ENCODE measurements around the gene SIVA1.
"Not testable (repeated sequence)": the region's sequence is repeated elsewhere in the genome, so short reads cannot be mapped to it uniquely, and the experiment has no call there.

SIVA1 gene

DNA sequence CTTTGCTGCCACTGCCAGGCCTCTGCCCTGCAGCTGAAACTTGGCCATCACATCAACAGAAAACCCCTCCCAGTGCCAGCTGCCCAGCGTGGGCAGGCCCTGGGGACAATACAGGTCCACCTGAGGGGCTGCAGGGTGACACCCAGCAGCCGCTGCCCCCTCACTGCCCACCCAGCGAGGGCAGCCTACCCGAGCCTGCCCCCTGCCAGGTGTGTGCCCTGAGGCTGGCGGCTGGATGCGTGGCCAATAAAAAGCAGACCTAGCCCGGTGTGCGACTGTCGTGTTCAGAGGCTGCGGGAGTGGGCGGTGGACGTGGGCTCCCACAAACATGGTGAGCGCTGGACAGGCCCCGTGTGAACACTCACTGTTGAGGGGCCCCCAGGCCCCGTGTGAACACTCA, 33.6 kb upstream of the SIVA1 start:
- no peak for DNase-seq (ENCODE audit: low read depth, low spot score)

DNA sequence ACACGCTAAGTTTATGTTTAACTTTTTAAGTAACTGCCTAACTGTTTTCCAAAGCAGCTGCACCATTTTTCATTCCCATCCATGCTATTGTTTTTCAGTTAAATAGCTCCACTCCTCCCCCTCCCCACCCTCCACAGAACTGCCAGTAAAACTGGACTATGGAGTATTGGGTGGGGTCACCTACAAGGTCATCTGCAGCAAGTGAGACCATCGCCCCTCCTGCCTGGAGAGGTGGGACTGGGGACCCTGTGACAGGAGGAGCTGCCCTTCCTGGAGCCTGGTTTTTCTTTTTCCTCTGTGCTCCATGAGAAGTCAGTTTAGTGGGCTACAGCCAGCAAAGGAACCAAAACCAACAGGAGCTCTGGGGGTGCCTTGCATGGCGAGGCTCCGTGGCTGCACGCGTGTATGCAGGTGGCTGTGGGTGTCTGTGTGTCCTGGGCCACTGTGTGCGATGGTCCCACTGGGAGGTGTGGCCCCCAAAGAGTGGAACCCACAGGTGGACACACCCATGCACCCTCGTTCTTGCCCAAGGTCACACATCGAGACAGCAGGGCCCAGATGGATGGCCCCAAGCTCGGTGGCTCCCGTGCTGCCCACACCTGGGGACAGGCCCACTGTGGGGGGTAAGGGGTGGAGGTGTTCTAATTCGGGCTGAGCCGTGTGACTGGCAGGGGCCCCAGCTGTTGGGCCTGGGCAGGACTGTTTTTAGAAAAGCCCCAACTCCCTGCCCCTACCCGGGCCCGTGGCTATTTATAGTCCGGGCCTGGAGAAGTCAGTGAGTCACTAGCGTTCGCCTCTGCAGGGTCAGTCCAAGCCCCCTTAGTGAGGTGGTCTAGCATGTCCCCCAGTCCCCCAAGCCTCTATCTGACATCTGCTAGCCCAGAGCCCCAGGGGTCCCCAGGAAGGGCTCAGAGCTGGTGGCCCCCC, 31.2 kb upstream of the SIVA1 start:
- no peak for DNase-seq (ENCODE audit: low read depth, low spot score)

DNA sequence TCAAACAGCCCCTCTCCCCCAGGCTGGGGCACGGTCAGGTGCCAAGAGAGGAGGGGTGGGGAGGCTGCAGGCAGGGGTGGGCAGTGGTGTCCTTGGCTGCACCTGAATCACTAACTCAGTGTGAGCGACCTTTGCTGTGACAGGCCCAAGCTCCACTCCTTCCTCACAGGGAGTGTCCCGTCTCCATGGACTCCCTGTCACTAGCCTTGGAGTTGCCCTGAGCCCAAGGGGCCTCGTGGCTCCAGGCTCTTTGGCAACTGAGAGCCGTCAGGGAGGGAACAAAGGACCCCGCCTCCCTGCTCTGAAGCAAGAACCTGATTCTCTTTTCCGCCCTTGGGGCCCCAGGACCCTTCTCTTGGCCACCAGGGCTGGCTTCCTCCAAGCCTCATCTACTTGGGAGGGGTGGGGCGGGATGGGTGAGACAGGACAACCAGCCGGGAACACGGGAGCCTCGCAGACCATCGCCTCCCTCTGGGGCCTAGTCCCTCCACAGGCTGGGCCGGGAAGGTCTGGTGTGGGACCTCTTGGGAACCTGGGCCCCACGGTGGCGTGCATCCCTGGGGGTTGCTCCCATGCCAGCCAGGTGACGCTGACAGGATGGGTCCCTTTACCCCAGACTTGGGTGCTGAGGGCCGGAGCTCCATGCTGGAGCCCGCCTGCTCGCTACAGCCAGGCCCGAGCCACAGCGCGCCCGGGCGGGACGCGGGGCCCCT, 29.9 kb upstream of the SIVA1 start:
- peak; percentile 54 for DNase-seq (ENCODE audit: low read depth, low spot score)

DNA sequence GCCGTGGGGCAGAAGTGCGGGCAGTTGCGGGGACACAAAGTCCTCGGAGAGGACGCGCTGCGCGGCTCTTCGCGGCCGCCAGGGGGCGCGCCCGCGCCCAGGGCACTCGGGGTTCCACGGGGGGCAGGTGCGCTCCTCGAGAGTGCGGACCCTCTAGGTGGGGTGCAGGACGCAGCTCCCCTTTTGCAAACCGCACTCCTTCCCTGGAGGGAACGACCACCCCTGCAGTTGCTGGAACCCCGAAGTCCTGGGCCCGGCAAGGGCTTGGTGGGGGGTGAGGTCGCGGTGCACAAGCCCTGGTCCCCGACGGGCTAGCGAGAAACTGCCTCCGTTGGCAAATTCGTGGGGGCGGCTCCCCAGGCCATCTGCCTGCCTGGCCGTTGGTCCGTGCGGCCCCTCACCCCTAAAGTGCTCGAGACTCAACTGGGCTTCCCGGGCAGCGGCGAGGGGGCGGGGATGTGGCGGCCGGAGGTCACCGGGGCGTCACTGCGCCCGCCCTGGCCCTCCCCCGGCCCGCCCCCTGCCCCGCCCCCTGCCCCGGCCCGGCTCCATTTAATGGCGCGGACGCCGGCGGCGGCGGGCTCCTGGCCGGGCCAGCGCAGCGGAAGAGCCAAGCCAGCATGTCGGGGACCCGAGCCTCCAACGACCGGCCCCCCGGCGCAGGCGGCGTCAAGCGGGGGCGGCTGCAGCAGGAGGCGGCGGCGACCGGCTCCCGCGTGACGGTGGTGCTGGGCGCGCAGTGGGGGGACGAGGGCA, 29.1 kb upstream of the SIVA1 start, which contains the start of gene ADSS1:
Gene ADSS1 (plus strand): TSS at position 579 of the 756 bp plus-strand sequence. CDS start 42 bp downstream, at position 621.
- DNase-seq (ENCODE audit: low read depth, low spot score), result peak; percentile 69

DNA sequence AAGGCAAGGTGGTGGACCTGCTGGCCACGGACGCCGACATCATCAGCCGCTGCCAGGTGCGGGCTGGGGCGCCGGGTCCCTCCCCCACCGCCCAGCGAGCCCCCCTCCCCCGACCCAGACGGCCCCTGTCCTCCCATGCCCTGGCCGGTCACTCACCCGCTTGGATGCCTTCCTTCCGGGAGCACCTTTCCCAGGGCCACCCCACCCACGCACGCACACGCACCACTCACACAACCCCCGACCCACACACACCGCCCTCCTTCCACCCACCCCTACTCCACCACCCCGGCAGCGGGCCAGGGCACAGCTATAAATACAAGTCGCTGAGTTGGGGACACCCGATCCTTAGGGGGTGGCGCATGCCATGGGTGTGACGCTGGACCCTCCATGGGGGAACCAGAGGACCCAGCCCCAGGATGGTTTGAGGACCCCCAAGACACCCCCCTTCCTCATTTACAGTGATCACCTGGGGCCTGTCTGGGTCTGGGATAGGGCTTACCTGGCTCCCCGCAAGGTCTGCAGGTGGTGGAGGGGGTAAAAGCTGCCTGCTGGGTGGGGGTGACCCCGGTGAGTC, 28.5 kb upstream of the SIVA1 start:
- no peak for DNase-seq (ENCODE audit: low read depth, low spot score)

DNA sequence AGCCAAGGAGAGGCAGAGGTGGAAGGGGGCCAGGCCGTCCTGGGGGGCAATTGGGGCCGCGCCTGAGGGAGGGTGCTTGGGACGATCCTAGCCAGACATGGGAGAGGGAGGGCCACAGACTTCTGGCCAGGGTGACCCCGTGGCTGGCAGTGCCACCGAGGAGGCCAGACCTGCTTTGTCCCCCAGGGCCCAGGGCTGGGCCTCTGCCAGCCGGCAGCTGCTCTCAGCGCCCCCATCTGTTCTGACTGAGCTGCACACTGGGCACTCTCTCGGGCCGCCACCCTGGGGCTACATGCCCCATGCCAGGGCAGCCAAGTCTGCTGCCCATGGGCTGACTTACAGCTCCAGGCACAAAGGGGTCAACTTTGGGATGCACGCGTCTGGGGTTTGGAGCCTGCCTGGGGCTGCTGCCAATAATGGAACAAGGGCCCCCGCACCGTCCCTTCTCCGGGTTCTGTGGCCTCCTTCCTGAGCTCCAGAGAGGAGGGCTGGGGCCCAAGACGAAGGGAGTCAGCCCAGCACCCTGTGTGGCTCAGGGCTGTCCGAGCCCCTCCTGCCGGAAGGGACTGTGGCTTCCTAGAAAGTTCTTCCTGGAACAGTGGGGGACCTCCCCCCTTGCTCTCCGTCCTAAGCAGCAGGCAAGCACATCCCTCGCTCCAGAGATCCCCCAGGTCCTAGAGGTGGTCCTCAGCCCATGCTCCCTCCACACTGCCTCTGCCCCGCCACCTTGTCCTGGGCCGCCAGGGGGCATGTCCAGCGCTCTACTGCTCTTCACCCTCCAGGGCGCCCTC, 27.8 kb upstream of the SIVA1 start:
- peak; percentile 68 for DNase-seq (ENCODE audit: low read depth, low spot score)

DNA sequence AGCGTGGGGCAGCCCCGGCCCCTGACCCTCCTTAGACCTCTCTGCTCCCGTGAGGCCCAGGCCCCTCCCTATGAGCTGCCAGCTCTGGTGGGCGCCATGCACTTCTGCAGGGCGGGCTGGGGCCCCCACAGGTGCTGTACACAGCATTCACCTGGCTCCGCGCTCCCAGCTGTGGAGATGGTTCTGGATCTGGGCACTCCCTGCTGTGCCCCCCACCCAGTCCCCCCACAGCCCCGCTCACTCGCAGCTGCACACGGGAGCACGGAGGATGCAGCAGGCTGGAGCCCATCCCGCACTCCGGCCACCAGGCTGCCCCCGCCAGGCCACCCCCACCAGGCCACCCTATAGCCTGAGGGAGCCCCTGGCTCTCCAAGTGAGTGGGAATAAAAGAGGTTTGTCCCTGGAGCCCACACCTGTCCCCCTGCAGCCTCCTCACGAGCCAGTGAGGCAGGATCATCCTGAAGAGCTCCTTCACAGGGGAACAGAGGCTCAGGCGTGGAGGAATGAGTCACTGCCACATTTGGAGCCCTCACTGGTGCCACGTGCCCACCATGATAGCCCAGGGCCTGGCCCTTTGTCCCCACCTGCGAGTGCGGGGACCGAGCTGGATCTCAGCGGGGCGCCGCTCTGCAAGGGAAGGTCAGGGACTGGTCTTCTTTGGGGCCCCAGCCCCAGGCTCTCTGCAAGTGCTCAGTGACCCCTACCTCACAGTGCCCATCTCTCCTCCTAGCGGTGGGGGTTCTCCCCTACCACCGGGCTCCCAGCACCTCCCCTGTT, 27.0 kb upstream of the SIVA1 start:
- no peak for DNase-seq (ENCODE audit: low read depth, low spot score)

DNA sequence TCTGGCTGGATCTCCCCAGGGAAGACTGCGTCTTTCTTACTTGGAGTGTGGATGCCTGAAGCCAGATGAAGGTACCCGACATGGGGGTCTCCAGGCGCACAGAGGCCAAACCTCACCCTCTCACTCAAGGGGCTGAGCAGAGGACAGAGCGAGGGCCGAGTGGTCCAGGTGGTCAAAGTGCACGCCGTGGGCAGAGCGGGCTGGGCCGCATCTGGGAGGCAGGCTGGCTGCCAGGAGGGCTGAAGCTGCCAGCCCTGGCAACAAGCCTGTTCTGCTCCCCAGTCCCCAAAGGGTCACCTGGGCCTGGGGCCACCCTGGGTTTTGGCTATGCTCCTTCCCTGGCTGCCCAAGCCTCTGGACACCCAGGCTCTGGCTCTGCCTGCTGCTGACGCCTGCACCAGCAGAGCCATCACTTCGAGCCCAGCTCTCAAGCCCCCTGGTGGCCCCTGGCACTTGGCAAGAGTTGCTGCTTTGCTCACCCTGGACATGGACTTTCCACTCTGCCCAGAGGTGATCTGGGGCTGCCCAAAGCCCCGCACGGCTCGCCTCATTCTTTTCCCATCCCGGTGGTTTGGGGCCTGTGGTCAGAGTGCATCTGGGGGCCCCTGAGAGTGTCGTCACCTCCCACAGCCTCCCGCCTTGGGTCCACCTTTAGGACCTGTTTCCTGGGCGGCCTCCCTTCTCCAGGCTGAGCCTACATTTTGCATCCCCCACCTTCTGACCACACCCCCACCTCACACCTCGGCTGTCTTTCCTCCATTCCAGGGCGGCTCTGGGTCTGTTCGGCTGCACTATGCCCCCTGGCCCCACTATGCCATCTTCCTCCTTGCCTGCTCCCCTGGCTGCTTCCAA, 26.1 kb upstream of the SIVA1 start:
- no peak for DNase-seq (ENCODE audit: low read depth, low spot score)

DNA sequence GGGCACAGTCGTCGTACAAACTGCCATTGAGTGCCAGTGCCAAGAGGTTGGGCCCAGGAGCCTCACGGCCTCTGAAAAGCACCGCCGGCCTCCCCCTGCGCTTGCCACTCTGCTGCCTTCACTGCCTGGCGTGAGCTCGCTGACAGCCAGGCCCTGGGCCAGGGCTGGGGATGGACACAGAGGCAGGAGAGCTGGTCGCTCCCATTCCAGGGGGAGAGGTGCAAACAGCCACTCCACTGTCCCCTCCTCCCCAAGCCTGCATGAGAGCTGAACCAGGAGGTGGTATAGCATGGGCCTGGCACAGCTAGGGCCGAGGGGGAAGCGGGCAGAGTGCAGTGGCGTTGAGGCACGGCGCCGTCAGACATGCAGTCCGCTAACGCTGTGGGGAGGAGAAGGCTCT, 24.3 kb upstream of the SIVA1 start:
- DNase-seq (ENCODE audit: low read depth, low spot score), result no peak

DNA sequence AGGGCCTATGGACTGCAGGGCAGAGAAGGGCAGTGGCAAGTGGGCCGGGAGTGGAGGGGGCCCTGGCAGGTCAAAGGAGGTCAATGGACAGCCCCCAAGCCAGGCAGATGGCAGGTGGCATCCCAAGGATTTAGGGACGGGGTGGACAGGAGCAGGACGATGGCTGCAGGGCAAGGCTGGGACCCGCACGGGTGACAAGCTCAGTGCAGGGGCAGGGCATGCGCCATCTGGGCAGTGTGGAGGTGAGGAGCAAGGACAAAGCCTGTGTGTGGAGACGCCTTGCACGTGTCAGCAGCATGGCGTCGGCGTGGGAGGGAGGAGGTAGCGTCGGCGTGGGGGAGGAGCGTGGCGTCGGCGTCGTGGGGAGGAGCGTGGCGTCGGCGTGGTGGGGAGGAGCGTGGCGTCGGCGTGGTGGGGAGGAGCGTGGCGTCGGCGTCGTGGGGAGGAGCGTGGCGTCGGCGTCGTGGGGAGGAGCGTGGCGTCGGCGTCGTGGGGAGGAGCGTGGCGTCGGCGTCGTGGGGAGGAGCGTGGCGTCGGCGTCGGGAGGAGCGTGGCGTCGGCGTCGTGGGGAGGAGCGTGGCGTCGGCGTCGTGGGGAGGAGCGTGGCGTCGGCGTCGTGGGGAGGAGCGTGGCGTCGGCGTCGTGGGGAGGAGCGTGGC, 23.6 kb upstream of the SIVA1 start:
- not testable (repeated sequence) for DNase-seq (ENCODE audit: low read depth, low spot score)

DNA sequence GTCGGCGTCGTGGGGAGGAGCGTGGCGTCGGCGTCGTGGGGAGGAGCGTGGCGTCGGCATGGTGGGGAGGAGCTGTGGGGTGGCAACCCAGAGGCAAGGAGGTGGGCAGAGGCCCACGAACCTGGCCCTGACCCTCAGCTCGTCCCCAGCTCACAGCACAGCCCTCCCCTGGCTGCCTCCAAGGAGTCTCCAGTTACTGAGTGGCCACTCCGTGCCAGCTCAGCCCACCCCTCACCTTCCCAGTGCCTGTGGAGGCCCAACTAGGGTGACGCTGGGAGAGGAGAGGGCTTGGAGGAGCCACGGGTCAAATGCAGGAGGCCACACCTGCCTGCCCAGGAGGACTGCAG, 23.1 kb upstream of the SIVA1 start:
- no peak for DNase-seq (ENCODE audit: low read depth, low spot score)

DNA sequence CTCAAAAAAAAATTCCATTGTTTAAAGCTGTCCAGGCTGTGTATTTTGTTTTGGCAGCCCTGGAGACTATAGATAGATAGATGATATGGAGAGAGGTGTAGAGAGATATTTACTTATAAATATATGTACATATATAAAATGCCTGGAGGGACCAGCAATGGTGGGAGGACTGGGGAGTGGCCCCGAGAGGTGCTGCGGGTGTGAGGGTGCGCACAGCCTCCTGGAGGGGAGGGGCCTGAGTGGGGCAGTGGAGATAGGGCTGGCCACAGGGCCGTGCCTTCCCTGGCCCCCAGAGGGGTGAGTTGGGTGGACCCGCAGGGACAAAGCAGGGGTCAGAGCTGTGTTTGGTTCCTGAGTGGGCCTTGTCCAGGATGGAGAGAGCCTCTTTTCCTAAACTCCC, 22.5 kb upstream of the SIVA1 start:
- no peak for DNase-seq (ENCODE audit: low read depth, low spot score)

DNA sequence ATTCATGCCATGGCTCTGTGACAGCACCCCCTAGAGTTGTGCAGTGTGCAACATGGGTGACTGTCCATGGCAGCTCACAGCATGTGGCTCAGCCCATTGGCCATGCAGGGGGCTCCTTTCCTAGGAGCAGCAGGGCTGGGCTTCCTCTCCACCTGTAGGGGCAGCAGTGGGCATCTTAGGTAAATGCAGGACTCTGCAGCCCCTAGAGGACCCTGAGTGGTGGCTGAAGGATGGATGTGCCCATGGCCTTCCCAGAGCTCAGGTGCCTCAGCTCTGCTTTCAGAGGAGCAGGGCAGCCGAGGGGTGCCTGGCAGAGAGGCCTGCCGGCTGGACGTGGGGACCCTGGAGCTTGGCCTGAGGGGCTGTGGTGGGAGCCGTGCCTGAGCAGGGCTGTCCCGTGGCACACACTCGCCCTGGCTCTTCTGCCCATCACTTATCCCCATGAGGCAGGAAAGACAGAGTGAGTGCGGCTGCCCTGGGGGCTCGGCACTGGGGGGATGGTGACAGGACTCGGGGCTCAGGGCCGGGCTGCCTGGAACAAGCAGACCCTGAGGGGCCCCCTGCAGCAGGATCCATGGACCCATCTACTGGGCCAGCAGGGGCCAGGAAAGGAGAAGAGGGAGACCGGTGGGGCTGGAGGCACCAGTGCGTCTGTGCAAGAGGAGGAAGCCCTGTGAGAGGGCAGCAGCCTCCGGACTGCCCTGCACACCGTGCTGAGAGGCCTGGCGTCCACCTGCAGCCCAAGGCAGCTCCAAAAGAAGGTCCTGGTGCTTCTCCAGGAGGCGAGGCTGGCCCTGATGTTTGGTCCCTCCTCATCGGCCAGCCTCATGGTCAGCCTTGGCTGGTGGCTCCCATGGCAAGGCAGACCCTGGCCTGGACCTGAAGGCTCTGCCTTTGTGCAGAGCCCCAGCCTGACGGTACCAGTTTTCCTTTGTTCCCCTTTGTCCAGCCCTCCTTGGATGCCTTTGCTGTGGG, 21.3 kb upstream of the SIVA1 start:
- peak; percentile 55 for DNase-seq (ENCODE audit: low read depth, low spot score)

DNA sequence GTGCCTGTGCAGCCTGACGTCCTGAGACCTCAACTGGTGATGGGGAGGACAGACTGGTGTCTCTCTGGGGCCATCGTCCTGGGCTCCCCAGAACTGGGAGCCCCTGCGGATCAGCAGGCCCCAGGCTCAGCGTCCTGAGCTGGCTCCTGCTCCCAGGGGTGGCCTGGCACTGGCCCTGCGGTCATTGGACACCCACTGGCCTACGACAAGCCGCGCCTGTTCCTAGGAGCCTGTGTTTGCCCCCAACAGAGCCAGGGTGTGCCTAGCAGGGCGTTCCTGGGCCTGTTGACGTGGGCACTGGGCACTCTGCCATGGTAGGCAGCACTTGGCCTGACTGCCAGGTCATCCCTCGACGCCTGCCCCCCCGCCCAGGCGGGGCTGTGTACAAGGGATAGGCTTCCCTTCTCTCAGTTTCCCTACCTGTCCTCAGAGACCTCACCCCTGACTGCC, 20.6 kb upstream of the SIVA1 start:
- DNase-seq (ENCODE audit: low read depth, low spot score), result no peak

DNA sequence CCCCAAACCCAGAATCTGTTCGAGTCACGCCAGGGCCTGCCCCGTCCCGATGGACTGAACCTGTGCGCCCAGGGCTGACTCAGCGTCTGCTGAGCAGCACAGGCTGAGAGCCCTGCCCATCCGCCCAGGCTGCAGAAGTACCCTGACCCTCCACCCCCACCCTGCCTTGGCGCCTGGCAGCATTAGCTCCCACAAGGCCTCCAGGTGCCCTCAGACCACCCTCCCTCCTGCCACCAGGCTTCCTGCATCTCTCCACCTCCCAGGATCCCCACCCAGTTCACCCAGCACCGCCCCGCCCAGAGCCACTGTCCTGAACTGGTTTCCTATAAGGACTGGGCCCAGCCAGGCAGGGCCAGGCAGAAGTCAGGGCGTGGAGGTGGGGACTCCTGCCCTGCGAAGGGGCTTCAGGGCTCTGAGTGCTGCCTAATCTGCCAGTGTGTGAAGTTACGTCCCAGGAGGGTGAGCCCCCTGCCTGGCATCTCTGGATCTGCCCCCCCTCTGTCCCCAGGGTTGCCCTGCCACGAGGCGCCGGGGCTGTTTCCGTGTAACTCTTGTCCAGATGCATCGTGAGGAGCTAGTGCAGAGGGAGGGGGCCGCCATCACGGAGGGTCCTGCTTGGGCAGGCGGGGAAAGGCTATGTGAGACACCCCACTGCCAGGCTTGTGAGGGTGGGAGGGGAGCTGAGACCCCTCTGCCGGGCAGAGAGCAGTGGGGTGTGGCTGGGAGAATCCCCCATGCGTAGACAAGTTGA, 19.8 kb upstream of the SIVA1 start:
- no peak for DNase-seq (ENCODE audit: low read depth, low spot score)

DNA sequence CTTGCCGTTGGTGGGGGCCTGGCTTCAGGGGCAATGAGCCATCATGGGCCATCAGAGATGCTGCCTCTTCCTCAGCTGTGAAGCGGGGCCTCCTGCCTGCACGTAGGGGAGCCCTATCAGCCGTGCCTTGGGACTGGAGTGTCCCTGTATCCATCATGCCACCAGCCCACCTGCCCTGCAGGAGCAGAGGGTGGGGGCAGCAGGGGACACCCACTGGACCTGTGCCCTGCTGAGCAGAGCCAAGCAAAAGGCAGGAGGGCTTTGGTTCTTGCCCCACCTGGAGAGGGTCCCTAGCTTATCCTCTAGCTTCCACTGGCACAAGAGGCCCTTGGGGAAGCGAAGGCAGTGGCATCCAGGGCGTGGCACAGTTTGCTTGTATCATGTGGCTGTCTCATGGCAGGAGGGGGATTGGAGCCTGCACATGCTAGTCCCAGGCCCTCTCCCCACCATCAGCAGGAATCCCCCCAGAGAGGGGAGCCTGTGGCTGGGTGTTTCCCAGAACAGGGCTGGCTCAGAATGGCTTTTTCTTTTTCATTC, 18.8 kb upstream of the SIVA1 start:
- no peak for DNase-seq (ENCODE audit: low read depth, low spot score)

DNA sequence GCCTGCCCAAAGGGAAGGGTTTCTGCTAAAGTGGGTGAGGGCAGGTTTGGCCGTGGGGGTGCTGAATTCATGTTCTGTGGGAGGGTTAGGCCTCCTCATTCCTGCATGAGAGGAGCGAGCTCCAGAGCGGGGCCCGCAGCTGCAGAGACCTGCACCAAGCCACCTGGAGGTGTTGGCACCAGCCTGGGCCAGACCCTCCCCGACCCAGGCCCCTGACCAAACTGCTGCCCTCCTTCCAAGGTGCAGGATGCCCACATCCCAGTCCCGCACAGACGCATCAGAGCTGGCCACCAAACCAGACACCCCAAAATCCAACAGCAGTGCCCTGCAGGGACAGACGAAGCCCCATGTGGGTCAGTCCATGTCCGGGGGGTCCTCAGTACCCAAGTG, 18.4 kb upstream of the SIVA1 start:
- no peak for DNase-seq (ENCODE audit: low read depth, low spot score)

All from ELF-1 (cell line).